Skeletal muscle tissue (tissue), 4 donors: ENCODE results near the gene S100A16. TPM values are rescaled to one million over a fixed set of nuclear protein-coding genes. Genes with fewer than 3 reads are reported as not detected.

Experiments
- H3K27ac ChIP-seq: one replicate; pipeline ENCODE4 v1.7.0; 2013; ENCODE audit warnings: mild to moderate bottlenecking, low read depth, low read length, inconsistent platforms
- H3K27me3 ChIP-seq, 3 donors: one replicate each; pipeline ENCODE4 v1.7.0; 2013; ENCODE audit warnings: low read length in 3 of 3; ENCODE audit not compliant: control insufficient read depth in 3 of 3, insufficient read depth in 3 of 3
- H3K36me3 ChIP-seq, 3 donors: one replicate each; pipeline ENCODE4 v1.7.0; 2013; ENCODE audit warnings: low read length in 3 of 3; ENCODE audit not compliant: control insufficient read depth in 3 of 3, insufficient read depth in 3 of 3
- H3K4me1 ChIP-seq, 3 donors: one replicate each; pipeline ENCODE4 v1.7.0; 2013; ENCODE audit warnings: low read length in 3 of 3, mild to moderate bottlenecking in 3 of 3; ENCODE audit not compliant: control insufficient read depth in 3 of 3, insufficient read depth in 3 of 3
- H3K4me3 ChIP-seq, 3 donors: one replicate each; pipeline ENCODE4 v1.7.0; 2013; ENCODE audit warnings: low read length in 3 of 3
- H3K9ac ChIP-seq, 3 donors: one replicate each; pipeline ENCODE4 v1.7.0; 2013; ENCODE audit warnings: low read length in 3 of 3, mild to moderate bottlenecking in 3 of 3, moderate library complexity in 2 of 3, low read depth in 1 of 3
- H3K9me3 ChIP-seq, 3 donors: one replicate each; pipeline ENCODE4 v1.7.0; 2013; ENCODE audit warnings: low read length in 3 of 3; ENCODE audit not compliant: control insufficient read depth in 3 of 3
- total RNA-seq: library from RNA; depleted of rRNA; stranded (reverse); fragments of >200 nt; gene quantifications from one replicate; pipeline ENCODE4 v1.2.3, GENCODE V29; 2014
- donor health status: Osteomylitis.

S100A16 gene
- total RNA-seq, 1 donor from 2014 or later, result 36.0 TPM

DNA sequence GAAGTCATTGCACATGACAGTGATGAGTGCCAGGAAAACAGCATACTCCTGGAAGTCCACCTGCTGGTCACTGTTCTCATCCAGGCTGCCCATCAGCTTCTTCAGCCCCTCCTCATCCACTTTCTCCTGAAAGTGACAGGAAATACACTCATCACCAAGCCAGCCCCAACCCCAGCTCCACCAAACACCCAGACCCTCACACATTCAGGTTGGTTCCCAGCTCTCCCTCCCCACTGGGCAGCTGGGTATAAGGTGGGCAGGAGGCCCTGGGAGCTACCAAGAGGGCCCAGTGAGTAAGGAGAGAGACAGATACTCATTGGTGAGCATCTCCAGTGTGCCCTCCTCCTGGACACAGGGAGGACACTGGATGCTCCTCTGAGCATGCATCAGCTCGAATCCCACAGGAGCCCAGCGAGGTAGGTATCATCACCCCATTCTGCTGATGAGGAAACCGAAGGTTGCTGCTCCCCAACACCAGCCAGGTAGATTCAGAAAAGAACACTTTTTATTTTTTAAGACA, 51.4 kb downstream of the S100A16 start:
- Histone ChIP-seq H3K4me1 (peaks cover 10 to 13% (median 12%) of the 10 kb centered on the region in 3 donors), H3K36me3 (no peaks in the 10 kb centered on the region)

DNA sequence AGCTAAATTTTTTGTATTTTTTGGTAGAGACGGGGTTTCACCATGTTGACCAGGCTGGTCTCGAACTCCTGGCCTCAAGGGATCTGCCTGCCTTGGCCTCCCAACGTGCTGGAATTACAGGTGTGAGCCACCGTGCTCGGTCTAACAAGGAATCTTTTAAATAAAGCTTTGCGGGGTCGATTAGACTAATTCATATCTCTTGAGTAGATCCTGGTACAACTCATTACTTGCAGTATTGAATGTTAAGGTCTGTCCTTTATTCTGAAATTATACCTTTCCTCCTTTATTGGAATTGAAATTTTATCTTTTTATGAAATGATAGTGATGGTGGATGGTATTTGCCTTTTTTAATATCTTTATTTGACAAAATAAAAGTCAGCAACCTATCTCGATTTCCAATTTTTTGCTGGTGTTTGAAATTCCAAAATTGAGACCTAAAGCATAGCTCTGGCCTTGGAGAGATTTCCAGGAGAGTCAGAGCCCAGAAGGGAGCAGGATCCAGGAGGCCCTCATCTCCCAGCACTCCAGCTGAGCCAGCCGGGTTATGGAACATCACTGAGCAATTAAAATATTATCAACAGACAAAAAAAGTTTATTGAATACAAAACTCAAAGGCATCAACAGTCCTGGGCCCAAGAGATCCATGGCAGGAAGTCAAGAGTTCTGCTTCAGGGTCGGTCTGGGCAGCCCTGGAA, 52.0 kb downstream of the S100A16 start:
- H3K27ac ChIP-seq, result no peak overlapping the region

More for the DNA sequence above, 51.4 kb downstream of the S100A16 start:
- Histone ChIP-seq H3K4me3 (no peak overlapping the region), H3K9ac (no peak overlapping the region), H3K27me3 (no peaks in the 10 kb centered on the region), H3K9me3 (no peaks in the 10 kb centered on the region), H3K27ac (no peak overlapping the region)

DNA sequence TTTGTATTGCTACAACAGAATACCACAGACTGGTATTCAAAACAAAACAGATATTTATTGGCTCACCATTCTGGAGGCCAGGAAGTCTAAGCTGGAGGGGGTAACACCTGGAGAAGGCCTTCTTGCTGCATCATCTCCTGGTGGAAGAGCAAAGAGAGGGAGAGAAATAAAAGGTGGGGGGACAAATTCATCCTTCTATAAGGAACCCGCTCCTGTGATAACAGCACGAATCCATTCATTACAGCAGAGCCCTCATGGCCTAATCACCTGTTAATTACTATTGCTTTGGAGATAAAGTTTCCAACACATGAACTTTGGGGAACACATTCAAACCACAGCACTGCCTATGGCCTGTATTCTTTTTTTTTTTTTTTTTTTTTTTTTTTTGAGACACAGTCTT, 52.7 kb downstream of the S100A16 start:
- no peaks in the 10 kb centered on the region for H3K36me3 ChIP-seq
- no peak overlapping the region for H3K4me3 ChIP-seq
- no peak overlapping the region for H3K27ac ChIP-seq
- H3K9ac ChIP-seq, result no peak overlapping the region
- H3K4me1 ChIP-seq, result peaks cover 0 to under 1% (median 0%) of the 10 kb centered on the region in 3 donors
- no peaks in the 10 kb centered on the region for H3K9me3 ChIP-seq
- H3K27me3 ChIP-seq, result no peaks in the 10 kb centered on the region

More for the DNA sequence above, 52.0 kb downstream of the S100A16 start:
- no peaks in the 10 kb centered on the region for H3K9me3 ChIP-seq
- no peaks in the 10 kb centered on the region for H3K36me3 ChIP-seq
- H3K9ac ChIP-seq, result no peak overlapping the region
- H3K4me1 ChIP-seq, result peaks cover 4 to 7% (median 6%) of the 10 kb centered on the region in 3 donors
- H3K4me3 ChIP-seq, result no peak overlapping the region
- H3K27me3 ChIP-seq, result no peaks in the 10 kb centered on the region

DNA sequence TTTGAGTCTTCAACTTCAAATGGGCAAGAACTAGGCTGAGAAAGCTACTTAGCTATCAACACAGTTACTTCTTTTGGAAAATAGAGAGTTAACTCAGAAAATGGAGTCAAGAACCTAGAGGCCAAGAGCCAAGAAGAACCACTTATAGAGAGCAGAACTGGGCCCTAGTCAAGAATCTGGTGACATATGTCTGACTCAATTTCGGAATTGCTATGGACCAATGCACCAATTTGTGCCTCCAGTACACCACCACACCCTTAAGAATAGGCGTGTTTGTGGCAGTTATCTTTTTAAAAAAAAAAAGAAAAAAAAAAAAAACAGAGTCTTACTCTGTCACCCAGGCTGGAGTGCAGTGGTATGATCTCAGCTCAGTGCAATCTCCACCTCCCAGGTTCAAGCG, 55.1 kb downstream of the S100A16 start:
- H3K4me3 ChIP-seq, result no peak overlapping the region
- H3K36me3 ChIP-seq, result no peaks in the 10 kb centered on the region
- H3K4me1 ChIP-seq, result peaks cover 9 to 16% (median 13%) of the 10 kb centered on the region in 3 donors
- no peak overlapping the region for H3K27ac ChIP-seq
- no peaks in the 10 kb centered on the region for H3K9me3 ChIP-seq
- H3K27me3 ChIP-seq, result no peaks in the 10 kb centered on the region
- H3K9ac ChIP-seq, result no peak overlapping the region

Other genes with a start within 250 kb of the S100A16 start
- 23.0 TPM for gene S100A12, start 237.5 kb downstream of the S100A16 start, total RNA-seq
- 67.3 TPM for gene S100A8, start 222.1 kb downstream of the S100A16 start, total RNA-seq
- not detected for gene S100A7A, start 196.6 kb downstream of the S100A16 start, total RNA-seq
- gene S100A7, start 152.5 kb downstream of the S100A16 start, total RNA-seq, result not detected
- gene S100A6, start 77.1 kb downstream of the S100A16 start, total RNA-seq, result 203 TPM
- gene S100A5, start 72.2 kb downstream of the S100A16 start, total RNA-seq, result not detected
- 165 TPM for gene S100A4, start 67.3 kb downstream of the S100A16 start, total RNA-seq
- gene S100A3, start 63.9 kb downstream of the S100A16 start, total RNA-seq, result not detected
- not detected for gene S100A2, start 47.3 kb downstream of the S100A16 start, total RNA-seq
- not detected for gene S100A14, start 3.2 kb upstream of the S100A16 start, total RNA-seq
- gene S100A13, start 14.4 kb upstream of the S100A16 start, total RNA-seq, result 55.3 TPM
- 0.52 TPM for gene S100A1, start 15.3 kb upstream of the S100A16 start, total RNA-seq
- 46.4 TPM for gene CHTOP, start 20.9 kb upstream of the S100A16 start, total RNA-seq
- 56.4 TPM for gene SNAPIN, start 45.6 kb upstream of the S100A16 start, total RNA-seq
- 148 TPM for gene ILF2, start 57.9 kb upstream of the S100A16 start, total RNA-seq
- gene NPR1, start 65.6 kb upstream of the S100A16 start, total RNA-seq, result 11.5 TPM
- gene INTS3, start 114.9 kb upstream of the S100A16 start, total RNA-seq, result 24.0 TPM
- 16.7 TPM for gene SLC27A3, start 162.3 kb upstream of the S100A16 start, total RNA-seq